HFFc6 (cell line): ENCODE results near the gene RBM47. TPM values are rescaled to one million over a fixed set of nuclear protein-coding genes. Genes with fewer than 3 reads are reported as not detected.

ENCODE experiments used
- DNase-seq: peaks from one replicate; pipeline ENCODE4 v3.0.0-alpha.2; 2018
- H3K27ac Mint-ChIP-seq: 2 replicates; pipeline ENCODE4 v1.8.0; 2020; ENCODE audit warnings: mild to moderate bottlenecking, mixed read lengths
- H3K27me3 Mint-ChIP-seq: 2 replicates; pipeline ENCODE4 v1.8.0; 2021; ENCODE audit warnings: mild to moderate bottlenecking, moderate library complexity, mixed read lengths; ENCODE audit not compliant: insufficient read depth
- H3K36me3 Mint-ChIP-seq: 2 replicates; pipeline ENCODE4 v1.8.0; 2021; ENCODE audit warnings: low read depth, mixed read lengths
- H3K4me1 Mint-ChIP-seq: 2 replicates; pipeline ENCODE4 v1.8.0; 2020; ENCODE audit warnings: low read depth, mixed read lengths
- H3K4me3 Mint-ChIP-seq: 2 replicates; pipeline ENCODE4 v1.8.0; 2020; ENCODE audit warnings: mild to moderate bottlenecking, moderate library complexity, mixed read lengths
- H3K9me3 Mint-ChIP-seq: 2 replicates; pipeline ENCODE4 v1.8.0; 2020; ENCODE audit warnings: mild to moderate bottlenecking, mixed read lengths
- CTCF ChIP-seq: fragments of 200-600 bp; sonication (generic); IDR thresholded peaks from 2 replicates; pipeline ENCODE4 v1.5.0; 2021; ENCODE audit warnings: antibody characterized with exemption, mild to moderate bottlenecking
- total RNA-seq, 6 experiments: library from RNA; stranded (reverse); fragmentation: NEBNext Ultra II Directional; extraction: Animal tissue kit (Norgen Biotek cat#: 25700); gene quantifications; 2 replicates in 1 of 6; 3 replicates in 5 of 6; pipeline ENCODE4 v1.2.3, GENCODE V29; 2021

The RBM47 gene
- total RNA-seq, 6 experiments from 2014 or later: 0.95 to 1.5 (median 1.4) TPM

GRCh38 chr4:40583850-40584439 is 45.7 kb downstream of the RBM47 start:
- no peak for DNase-seq
- Mint-ChIP-seq H3K4me3 (no peak overlapping the region), H3K4me1 (peaks cover 64% of the 10 kb centered on the region), H3K9me3 (no peaks in the 10 kb centered on the region), H3K36me3 (peaks cover 7% of the 10 kb centered on the region; the same call in 1 of the 2 replicates), H3K27ac (no peak overlapping the region), H3K27me3 (peaks cover 3% of the 10 kb centered on the region; the same call in 1 of the 2 replicates)
- TF ChIP-seq CTCF: no peak

GRCh38 chr4:40582413-40582812 is 47.3 kb downstream of the RBM47 start:
- peaks cover 62% of the 10 kb centered on the region for H3K4me1 Mint-ChIP-seq
- H3K27me3 Mint-ChIP-seq: peaks cover 3% of the 10 kb centered on the region; the same call in 1 of the 2 replicates
- TF ChIP-seq CTCF: no peak
- H3K9me3 Mint-ChIP-seq: no peaks in the 10 kb centered on the region
- H3K4me3 Mint-ChIP-seq: no peak overlapping the region
- H3K36me3 Mint-ChIP-seq: no peaks in the 10 kb centered on the region
- H3K27ac Mint-ChIP-seq: no peak overlapping the region
- DNase-seq: no peak

GRCh38 chr4:40581254-40582140 is 48.2 kb downstream of the RBM47 start:
- Mint-ChIP-seq H3K4me3 (no peak overlapping the region), H3K9me3 (no peaks in the 10 kb centered on the region), H3K27me3 (peaks cover 3% of the 10 kb centered on the region; the same call in 1 of the 2 replicates), H3K36me3 (no peaks in the 10 kb centered on the region), H3K27ac (peak overlapping the region; percentile 17; the same call in 1 of the 2 replicates), H3K4me1 (peaks cover 62% of the 10 kb centered on the region)
- DNase-seq: no peak
- no peak for TF ChIP-seq CTCF

GRCh38 chr4:40579983-40580382 is 49.7 kb downstream of the RBM47 start:
- Mint-ChIP-seq H3K27ac (peak overlapping the region; percentile 90), H3K27me3 (peaks cover 3% of the 10 kb centered on the region; the same call in 1 of the 2 replicates), H3K36me3 (no peaks in the 10 kb centered on the region), H3K9me3 (no peaks in the 10 kb centered on the region), H3K4me3 (no peak overlapping the region), H3K4me1 (peaks cover 59% of the 10 kb centered on the region)
- DNase-seq: peak; percentile 94
- TF ChIP-seq CTCF: no peak

GRCh38 chr4:40577588-40578253 is 51.9 kb downstream of the RBM47 start:
- Mint-ChIP-seq H3K4me3 (peak overlapping the region; percentile 79), H3K4me1 (peaks cover 58% of the 10 kb centered on the region), H3K27me3 (peaks cover 3% of the 10 kb centered on the region; the same call in 1 of the 2 replicates), H3K9me3 (no peaks in the 10 kb centered on the region), H3K27ac (peak overlapping the region; percentile 98), H3K36me3 (no peaks in the 10 kb centered on the region)
- DNase-seq: no peak
- TF ChIP-seq CTCF: no peak
